HepG2 (cell line): Measurements from ENCODE around the gene CXorf65.

Experiments used
- CTCF ChIP-seq: sonication (generic); formaldehyde crosslinking; IDR thresholded peaks from 2 replicates; pipeline ENCODE4 v1.5.0; 2020; ENCODE audit warnings: mild to moderate bottlenecking, missing genetic modification reagents, moderate library complexity
- IRF1 ChIP-seq: sonication (generic); formaldehyde crosslinking; IDR thresholded peaks from 2 replicates; pipeline ENCODE4 v1.4.0; 2020; ENCODE audit warnings: low read depth, mild to moderate bottlenecking, missing genetic modification reagents
- KLF15 ChIP-seq: sonication (generic); formaldehyde crosslinking; IDR thresholded peaks from 2 replicates; pipeline ENCODE4 v1.8.1; 2023; ENCODE audit warnings: borderline replicate concordance, mild to moderate bottlenecking, inconsistent platforms, missing genetic modification reagents, mixed read lengths
- POLR2A ChIP-seq, 2 experiments: IDR thresholded peaks; 2 replicates each; pipeline ENCODE4 v1.6.1; 2011; ENCODE audit warnings: low read depth in 2 of 2, low read length in 2 of 2, mild to moderate bottlenecking in 1 of 2, moderate library complexity in 1 of 2; ENCODE audit not compliant: insufficient read depth in 1 of 2
- POLR2AphosphoS2 ChIP-seq: IDR thresholded peaks from 2 replicates; pipeline ENCODE4 v1.6.1; 2011; ENCODE audit warnings: low read depth, low read length, improper control_type of control experiment
- TAF1 ChIP-seq: sonication (generic); formaldehyde crosslinking; IDR thresholded peaks from 2 replicates; pipeline ENCODE4 v1.4.0; 2020; ENCODE audit warnings: missing genetic modification reagents
- ZFX ChIP-seq: sonication (generic); formaldehyde crosslinking; IDR thresholded peaks from 2 replicates; pipeline ENCODE4 v1.4.0; 2020; ENCODE audit warnings: mild to moderate bottlenecking, low read depth, missing genetic modification reagents, moderate library complexity
- ZNF775 ChIP-seq: sonication (generic); formaldehyde crosslinking; IDR thresholded peaks from 2 replicates; pipeline ENCODE4 v1.4.0; 2020; ENCODE audit warnings: missing genetic modification reagents, mild to moderate bottlenecking, moderate library complexity, borderline replicate concordance

DNA sequence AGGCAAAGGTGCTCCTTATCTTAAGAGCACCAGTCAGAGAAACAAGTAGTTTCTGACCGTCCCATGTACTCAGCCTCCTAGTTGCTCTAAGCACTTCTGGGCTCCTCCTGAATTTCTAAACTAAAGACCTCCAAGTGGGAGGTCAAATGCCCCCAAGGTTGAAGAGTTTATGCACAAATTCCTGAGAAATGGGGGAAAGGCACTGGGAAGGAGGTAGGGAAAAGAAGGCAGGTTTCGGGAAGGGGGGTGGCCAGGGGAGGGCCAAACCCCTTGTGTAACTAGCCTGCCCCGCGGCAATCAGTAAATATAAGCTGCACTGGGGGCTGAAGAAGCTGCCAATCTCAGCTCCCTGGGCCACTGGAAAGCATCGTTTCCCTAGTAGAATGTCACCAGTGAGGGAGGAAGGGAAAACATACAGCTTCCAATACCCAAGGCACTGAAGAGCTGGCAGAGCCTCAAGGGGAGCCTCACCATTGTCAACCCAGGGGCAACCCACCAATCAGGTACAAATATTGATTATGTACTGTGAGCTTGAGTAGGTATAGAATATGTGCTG is 7.5 kb downstream of the CXorf65 start:
- TF ChIP-seq ZFX (CRISPR knock-in tag) (no peak), CTCF (CRISPR knock-in tag) (no peak), IRF1 (CRISPR knock-in tag) (no peak), TAF1 (no peak), ZNF775 (CRISPR knock-in tag) (no peak), POLR2A (IDR thresholded peaks at IDR 0.05; ENCODE audit: insufficient read depth in 1 of 2, low read depth in 2 of 2, low read length in 2 of 2) (no peak), KLF15 (CRISPR knock-in tag) (no peak), POLR2AphosphoS2 (no peak)
